ENCODE data around the gene RAB3IP. TPM values are rescaled to one million over a fixed set of nuclear protein-coding genes. Genes with fewer than 3 reads are reported as not detected.
"Not testable (repeated sequence)": the region's sequence is repeated elsewhere in the genome, so short reads cannot be mapped to it uniquely, and the experiment has no call there.

Gene RAB3IP
- total and polyA plus RNA-seq, 4 donors: 5.9 to 18.4 (median 14.4) TPM

DNA sequence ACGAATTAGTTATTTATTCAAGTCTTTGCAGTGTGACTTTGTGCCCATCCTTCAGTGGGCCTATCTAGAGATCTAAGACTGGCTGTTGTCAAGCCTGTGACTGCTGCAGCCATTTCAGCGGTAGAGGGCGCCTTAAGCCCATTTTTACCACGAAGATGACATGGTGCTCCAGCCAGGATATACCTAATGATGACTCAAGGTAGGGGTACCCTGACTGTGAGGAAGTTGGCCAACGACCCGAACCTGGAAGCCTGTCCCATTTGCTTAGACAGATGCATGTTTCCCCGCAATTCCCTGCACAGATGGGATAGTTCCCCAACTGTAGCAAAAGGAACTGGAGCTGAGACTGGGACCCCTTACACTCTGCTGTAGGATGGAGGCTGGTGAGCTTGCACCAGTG lies 41.3 kb downstream of the RAB3IP start:
- ATAC-seq (ENCODE audit: low FRiP score): no peak
- peaks cover 2% of the 10 kb centered on the region for H3K9me3 ChIP-seq (ENCODE audit: control insufficient read depth, low read length)
- DNase-seq: no peak
- no peaks in the 10 kb centered on the region for H3K27me3 ChIP-seq (ENCODE audit: control insufficient read depth in 1 of 2, insufficient read depth in 2 of 2, low read length in 1 of 2)
- peaks cover 0 to 6% of the 10 kb centered on the region in 2 donors for H3K36me3 ChIP-seq (ENCODE audit: control insufficient read depth in 1 of 2, insufficient read depth in 2 of 2, low read length in 1 of 2)
- H3K4me3 ChIP-seq (ENCODE audit: low read length in 2 of 2): no peak overlapping the region
- intact Hi-C loops (cut with DNase I): no loop called here
- no peak overlapping the region for H3K27ac ChIP-seq (ENCODE audit: low read depth in 1 of 2, low read length in 2 of 2)
- 52 to 57% methylated on average over 7 of the region's 7 CpGs for WGBS, 2 donors
- H3K4me1 ChIP-seq (ENCODE audit: control insufficient read depth in 1 of 2, insufficient read depth in 2 of 2, low read length in 2 of 2): no peaks in the 10 kb centered on the region

- ATAC-seq (ENCODE audit: low FRiP score) (no peak), DNase-seq (no peak)
- H3K27ac ChIP-seq (ENCODE audit: low read depth in 1 of 2, low read length in 2 of 2): no peak overlapping the region
- intact Hi-C loops (cut with DNase I): no loop called here
- peaks cover 2% of the 10 kb centered on the region for H3K9me3 ChIP-seq (ENCODE audit: control insufficient read depth, low read length)
- no peak overlapping the region for H3K4me3 ChIP-seq (ENCODE audit: low read length in 2 of 2)
- peaks cover 0 to 13% of the 10 kb centered on the region in 2 donors for H3K36me3 ChIP-seq (ENCODE audit: control insufficient read depth in 1 of 2, insufficient read depth in 2 of 2, low read length in 1 of 2)
- no peaks in the 10 kb centered on the region for H3K27me3 ChIP-seq (ENCODE audit: control insufficient read depth in 1 of 2, insufficient read depth in 2 of 2, low read length in 1 of 2)
- H3K4me1 ChIP-seq (ENCODE audit: control insufficient read depth in 1 of 2, insufficient read depth in 2 of 2, low read length in 2 of 2): no peaks in the 10 kb centered on the region
- WGBS, 2 donors: 90% methylated on average over 6 of the region's 6 CpGs
These were observed 44.7 kb downstream of the RAB3IP start for GRCh38 chr12:69783365-69783764.

DNA sequence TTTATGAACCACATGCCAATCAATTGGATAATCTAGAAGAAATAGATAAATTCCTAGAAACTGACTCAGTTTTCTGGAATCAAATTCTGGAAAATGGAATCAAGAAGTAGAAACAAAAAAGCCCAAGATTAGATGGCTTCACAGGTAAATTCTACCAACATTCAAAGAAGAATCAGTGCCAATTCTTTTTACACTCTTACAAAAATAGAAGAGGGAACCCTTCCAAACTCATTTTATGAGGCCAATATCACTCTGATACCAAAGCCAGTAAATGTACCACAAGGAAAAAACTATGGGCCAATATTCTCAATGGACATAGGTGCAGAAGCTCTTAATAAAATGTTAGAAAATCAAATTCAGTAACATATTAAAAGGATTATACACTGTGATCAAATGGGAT lies 50.7 kb downstream of the RAB3IP start:
- Histone ChIP-seq H3K9me3 (ENCODE audit: control insufficient read depth, low read length) (no peaks in the 10 kb centered on the region), H3K4me3 (ENCODE audit: low read length in 2 of 2) (no peak overlapping the region), H3K4me1 (ENCODE audit: control insufficient read depth in 1 of 2, insufficient read depth in 2 of 2, low read length in 2 of 2) (no peaks in the 10 kb centered on the region), H3K36me3 (ENCODE audit: control insufficient read depth in 1 of 2, insufficient read depth in 2 of 2, low read length in 1 of 2) (peaks cover 1 to 7% of the 10 kb centered on the region in 2 donors), H3K27me3 (ENCODE audit: control insufficient read depth in 1 of 2, insufficient read depth in 2 of 2, low read length in 1 of 2) (no peaks in the 10 kb centered on the region), H3K27ac (ENCODE audit: low read depth in 1 of 2, low read length in 2 of 2) (no peak overlapping the region)
- DNase-seq (no peak), ATAC-seq (ENCODE audit: low FRiP score) (no peak)
- intact Hi-C loops (cut with DNase I): no loop called here

- H3K36me3 ChIP-seq (ENCODE audit: control insufficient read depth in 1 of 2, insufficient read depth in 2 of 2, low read length in 1 of 2): peaks cover 0 to 4% of the 10 kb centered on the region in 2 donors
- no peaks in the 10 kb centered on the region for H3K4me1 ChIP-seq (ENCODE audit: control insufficient read depth in 1 of 2, insufficient read depth in 2 of 2, low read length in 2 of 2)
- no peak overlapping the region for H3K27ac ChIP-seq (ENCODE audit: low read depth in 1 of 2, low read length in 2 of 2)
- no peak for ATAC-seq (ENCODE audit: low FRiP score)
- intact Hi-C loops (cut with DNase I): no loop called here
- DNase-seq: no peak
- H3K9me3 ChIP-seq (ENCODE audit: control insufficient read depth, low read length): no peaks in the 10 kb centered on the region
- 28 to 41% methylated on average over 2 of the region's 2 CpGs for WGBS, 2 donors
- H3K4me3 ChIP-seq (ENCODE audit: low read length in 2 of 2): no peak overlapping the region
- no peaks in the 10 kb centered on the region for H3K27me3 ChIP-seq (ENCODE audit: control insufficient read depth in 1 of 2, insufficient read depth in 2 of 2, low read length in 1 of 2)
These were observed 53.9 kb downstream of the RAB3IP start for GRCh38 chr12:69792533-69792932.

- H3K36me3 ChIP-seq (ENCODE audit: control insufficient read depth in 1 of 2, insufficient read depth in 2 of 2, low read length in 1 of 2); H3K27ac ChIP-seq (ENCODE audit: low read depth in 1 of 2, low read length in 2 of 2); H3K9me3 ChIP-seq (ENCODE audit: control insufficient read depth, low read length); H3K4me1 ChIP-seq (ENCODE audit: control insufficient read depth in 1 of 2, insufficient read depth in 2 of 2, low read length in 2 of 2); intact Hi-C loops (cut with DNase I); H3K4me3 ChIP-seq (ENCODE audit: low read length in 2 of 2); H3K27me3 ChIP-seq (ENCODE audit: control insufficient read depth in 1 of 2, insufficient read depth in 2 of 2, low read length in 1 of 2); ATAC-seq (ENCODE audit: low FRiP score): not testable (repeated sequence)
- WGBS, 2 donors: 96% methylated on average over 60 to 62 of the region's 62 CpGs
- peak; percentile 45 to 71 for DNase-seq
These were observed 68.6 kb downstream of the RAB3IP start for GRCh38 chr12:69807101-69807897.

DNA sequence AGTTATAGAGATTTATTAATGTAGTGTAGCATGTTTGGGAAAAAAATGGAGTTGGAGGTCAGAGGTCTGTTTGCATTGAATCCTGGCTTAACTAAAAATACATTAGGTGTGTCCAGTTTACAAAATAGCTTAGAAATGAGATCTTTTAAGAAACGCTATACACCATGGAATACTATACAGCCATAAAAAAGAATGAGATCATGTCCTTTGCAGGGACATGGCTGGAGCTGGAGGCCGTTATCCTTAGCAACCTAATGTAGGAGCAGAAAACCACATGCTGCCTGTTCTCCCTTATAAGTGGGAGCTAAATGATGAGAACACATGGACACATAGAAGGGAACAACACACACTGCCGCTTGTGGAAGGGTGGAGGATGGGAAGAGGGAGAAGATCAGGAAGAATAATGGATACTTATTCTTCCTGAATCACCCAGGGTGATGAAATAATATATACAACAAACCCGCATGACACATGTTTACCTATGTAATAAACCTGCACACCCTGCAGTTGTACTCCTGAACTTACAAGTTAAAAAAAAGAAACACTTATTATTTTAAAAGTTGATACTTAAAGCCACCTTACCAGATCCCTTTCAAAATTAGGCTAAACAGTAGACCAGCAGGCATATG lies 72.3 kb downstream of the RAB3IP start:
- WGBS, 2 donors: 72 to 96% methylated on average over 4 of the region's 4 CpGs
- no peak for ATAC-seq (ENCODE audit: low FRiP score)

GRCh38 chr12:69816082-69816481 lies 77.4 kb downstream of the RAB3IP start:
- ATAC-seq (ENCODE audit: low FRiP score): no peak
- WGBS, 2 donors: 92 to 96% methylated on average over 3 of the region's 3 CpGs
- DNase-seq: no peak
- Histone ChIP-seq H3K27me3 (ENCODE audit: control insufficient read depth in 1 of 2, insufficient read depth in 2 of 2, low read length in 1 of 2) (no peaks in the 10 kb centered on the region), H3K27ac (ENCODE audit: low read depth in 1 of 2, low read length in 2 of 2) (no peak overlapping the region), H3K9me3 (ENCODE audit: control insufficient read depth, low read length) (no peaks in the 10 kb centered on the region), H3K4me1 (ENCODE audit: control insufficient read depth in 1 of 2, insufficient read depth in 2 of 2, low read length in 2 of 2) (no peaks in the 10 kb centered on the region), H3K4me3 (ENCODE audit: low read length in 2 of 2) (no peak overlapping the region), H3K36me3 (ENCODE audit: control insufficient read depth in 1 of 2, insufficient read depth in 2 of 2, low read length in 1 of 2) (no peaks in the 10 kb centered on the region)
- intact Hi-C loops (cut with DNase I): no loop called here

More for the DNA sequence above, 72.3 kb downstream of the RAB3IP start:
- Histone ChIP-seq H3K27ac (ENCODE audit: low read depth in 1 of 2, low read length in 2 of 2) (no peak overlapping the region), H3K4me3 (ENCODE audit: low read length in 2 of 2) (no peak overlapping the region), H3K4me1 (ENCODE audit: control insufficient read depth in 1 of 2, insufficient read depth in 2 of 2, low read length in 2 of 2) (no peaks in the 10 kb centered on the region), H3K27me3 (ENCODE audit: control insufficient read depth in 1 of 2, insufficient read depth in 2 of 2, low read length in 1 of 2) (no peaks in the 10 kb centered on the region), H3K9me3 (ENCODE audit: control insufficient read depth, low read length) (peaks cover 2% of the 10 kb centered on the region), H3K36me3 (ENCODE audit: control insufficient read depth in 1 of 2, insufficient read depth in 2 of 2, low read length in 1 of 2) (no peaks in the 10 kb centered on the region)
- DNase-seq: no peak
- intact Hi-C loops (cut with DNase I): no loop called here

DNA sequence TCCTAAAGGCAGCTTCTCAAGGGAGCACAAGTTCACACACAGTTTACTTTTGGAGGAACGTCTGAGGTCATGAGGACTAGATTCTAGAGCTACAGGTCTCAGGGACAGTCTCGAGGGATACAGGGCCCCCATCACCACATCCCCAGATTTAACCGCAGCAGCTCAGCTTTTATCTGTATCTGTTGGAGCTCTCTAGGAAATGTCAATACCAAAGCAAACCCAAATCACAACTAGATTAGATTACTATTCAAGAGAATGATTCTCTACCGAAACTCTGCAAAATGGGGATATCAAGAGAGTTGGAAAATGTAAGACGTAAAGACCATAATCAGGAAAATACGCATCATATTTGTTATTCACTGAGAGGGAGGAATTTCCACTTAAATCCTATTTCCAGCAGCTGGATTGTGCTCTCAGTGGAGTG lies 82.4 kb downstream of the RAB3IP start:
- WGBS, 2 donors: 63 to 66% methylated on average over 6 of the region's 6 CpGs
- Histone ChIP-seq H3K4me1 (ENCODE audit: control insufficient read depth in 1 of 2, insufficient read depth in 2 of 2, low read length in 2 of 2) (no peaks in the 10 kb centered on the region), H3K36me3 (ENCODE audit: control insufficient read depth in 1 of 2, insufficient read depth in 2 of 2, low read length in 1 of 2) (no peaks in the 10 kb centered on the region), H3K9me3 (ENCODE audit: control insufficient read depth, low read length) (no peaks in the 10 kb centered on the region), H3K4me3 (ENCODE audit: low read length in 2 of 2) (no peak overlapping the region), H3K27me3 (ENCODE audit: control insufficient read depth in 1 of 2, insufficient read depth in 2 of 2, low read length in 1 of 2) (no peaks in the 10 kb centered on the region), H3K27ac (ENCODE audit: low read depth in 1 of 2, low read length in 2 of 2) (no peak overlapping the region)
- intact Hi-C loops (cut with DNase I): no loop called here
- no peak for DNase-seq
- ATAC-seq (ENCODE audit: low FRiP score): no peak

Measured in aorta (tissue), 5 donors.